Fibroblast of lung (primary cell): ENCODE results near the gene KLK15. TPM values are rescaled to one million over a fixed set of nuclear protein-coding genes. Genes with fewer than 3 reads are reported as not detected.

Experiments used
- DNase-seq, 2 donors: peaks; one replicate each; pipeline versions ENCODE4 v3.0.0 to v3.0.0-alpha.2; 2010; ENCODE audit warnings: low read depth in 2 of 2
- H2AFZ ChIP-seq: 2 replicates; pipeline ENCODE4 v1.5.1; 2012; ENCODE audit warnings: low read length, control low read depth, inconsistent platforms
- H3K27ac ChIP-seq: 2 replicates; pipeline ENCODE4 v1.5.1; 2011; ENCODE audit warnings: low read length, control low read depth; ENCODE audit not compliant: insufficient read depth
- H3K27me3 ChIP-seq: 2 replicates; pipeline ENCODE4 v1.5.1; 2011; ENCODE audit warnings: mild to moderate bottlenecking, low read length; ENCODE audit not compliant: control insufficient read depth, insufficient read depth
- H3K36me3 ChIP-seq: 2 replicates; pipeline ENCODE4 v1.5.1; 2011; ENCODE audit warnings: low read length; ENCODE audit not compliant: control insufficient read depth, insufficient read depth
- H3K4me1 ChIP-seq: 2 replicates; pipeline ENCODE4 v1.5.1; 2011; ENCODE audit warnings: low read length; ENCODE audit not compliant: control insufficient read depth, insufficient read depth; ENCODE audit errors: extremely low read depth
- H3K4me2 ChIP-seq: 2 replicates; pipeline ENCODE4 v1.5.1; 2011; ENCODE audit warnings: low read length, control low read depth; ENCODE audit not compliant: insufficient read depth; ENCODE audit errors: extremely low read depth
- H3K4me3 ChIP-seq, 4 experiments: fragments of 200-600 bp in 1 of 4; sonication (generic) in 1 of 4; replicated peaks in 1 of 4; 2 replicates each; pipeline ENCODE4 v1.5.1; 2011 to 2016; ENCODE audit warnings: low read length in 4 of 4, low read depth in 3 of 4, mild to moderate bottlenecking in 3 of 4, control low read depth in 2 of 4, inconsistent platforms in 1 of 4, mixed read lengths in 1 of 4; ENCODE audit not compliant: insufficient read depth in 1 of 4; ENCODE audit errors: control extremely low read depth in 1 of 4
- H3K79me2 ChIP-seq: 2 replicates; pipeline ENCODE4 v1.5.1; 2012; ENCODE audit warnings: mild to moderate bottlenecking, low read length, inconsistent platforms; ENCODE audit not compliant: control insufficient read depth, insufficient read depth
- H3K9ac ChIP-seq: 2 replicates; pipeline ENCODE4 v1.5.1; 2011; ENCODE audit warnings: mild to moderate bottlenecking, low read length, control low read depth; ENCODE audit not compliant: insufficient read depth
- H3K9me3 ChIP-seq: 2 replicates; pipeline ENCODE4 v1.5.1; 2012; ENCODE audit warnings: low read depth, low read length; ENCODE audit not compliant: control insufficient read depth, insufficient read depth
- H4K20me1 ChIP-seq: 2 replicates; pipeline ENCODE4 v1.5.1; 2011; ENCODE audit warnings: low read length; ENCODE audit not compliant: control insufficient read depth, insufficient read depth; ENCODE audit errors: extremely low read depth
- CTCF ChIP-seq, 2 donors: IDR thresholded peaks in 1 of 2; conservative IDR thresholded peaks in 1 of 2; 1 replicate in 1 of 2; 2 replicates in 1 of 2; pipeline ENCODE4 v1.5.1; 2011 to 2012; ENCODE audit warnings: low read length in 2 of 2, control low read depth in 1 of 2, inconsistent platforms in 1 of 2, low read depth in 1 of 2, mild to moderate bottlenecking in 1 of 2
- EZH2 ChIP-seq: IDR thresholded peaks from 2 replicates; pipeline ENCODE4 v1.5.1; 2012; ENCODE audit warnings: low read length, control low read depth, mild to moderate bottlenecking; ENCODE audit errors: missing control alignments
- polyA plus RNA-seq, 2 donors: library from polyadenylated mRNA; depleted of rRNA in 1 of 2; stranded (reverse) in 1 of 2; unstranded in 1 of 2; fragments of >200 nt; gene quantifications; 2 replicates each; pipeline ENCODE4 v1.2.1, GENCODE V29; 2011 to 2012; ENCODE audit warnings: missing spikeins in 1 of 2
- total RNA-seq: library from RNA; depleted of rRNA; stranded (reverse); fragments of >200 nt; gene quantifications from 2 replicates; pipeline ENCODE4 v1.2.1, GENCODE V29; 2014

The KLK15 gene
- total and polyA plus RNA-seq, 2 donors (not counting 1 experiment from before 2014, with no cell fraction given): not detected

GRCh38 chr19:50790922-50791467, 42.4 kb downstream of the KLK15 start:
- Histone ChIP-seq H3K27ac (no peak overlapping the region), H3K4me3 (no peak overlapping the region), H3K9ac (no peak overlapping the region), H4K20me1 (no peaks in the 10 kb centered on the region), H3K9me3 (no peaks in the 10 kb centered on the region), H3K79me2 (no peaks in the 10 kb centered on the region), H3K27me3 (no peaks in the 10 kb centered on the region), H3K4me2 (no peak overlapping the region), H2AFZ (no peak overlapping the region), H3K4me1 (no peaks in the 10 kb centered on the region), H3K36me3 (no peaks in the 10 kb centered on the region)
- peak in 1 of 2 donors; percentile 18 for DNase-seq
- TF ChIP-seq EZH2: no peak
- TF ChIP-seq CTCF (conservative IDR thresholded peaks at IDR 0.05 in 1 of 2, IDR thresholded peaks at IDR 0.05 in 1 of 2; ENCODE audit: low read depth in 1 of 2, low read length in 2 of 2): no peak

- H4K20me1 ChIP-seq: no peaks in the 10 kb centered on the region
- H3K4me1 ChIP-seq: no peaks in the 10 kb centered on the region
- H2AFZ ChIP-seq: no peak within 1 kb of the TSS
- TF ChIP-seq CTCF (conservative IDR thresholded peaks at IDR 0.05 in 1 of 2, IDR thresholded peaks at IDR 0.05 in 1 of 2; ENCODE audit: low read depth in 1 of 2, low read length in 2 of 2): no peak
- TF ChIP-seq EZH2: no peak
- no peak for DNase-seq
- H3K4me2 ChIP-seq: no peak within 1 kb of the TSS
- H3K9me3 ChIP-seq: no peaks in the 10 kb centered on the region
- H3K36me3 ChIP-seq: no peaks in the 10 kb centered on the region
- H3K9ac ChIP-seq: no peak within 1 kb of the TSS
- H3K79me2 ChIP-seq: no peaks in the 10 kb centered on the region
- H3K4me3 ChIP-seq: no peak within 1 kb of the TSS
- H3K27me3 ChIP-seq: no peaks in the 10 kb centered on the region
- H3K27ac ChIP-seq: no peak within 1 kb of the TSS
Measured at GRCh38 chr19:50790396-50790795, 43.0 kb downstream of the KLK15 start, which contains the start of gene ACP4. TSS of gene ACP4 (plus strand) at chr19:50790415. CDS start at chr19:50790415, 0 bp downstream.

- H3K4me2 ChIP-seq: no peak overlapping the region
- H2AFZ ChIP-seq: no peak overlapping the region
- no peak overlapping the region for H3K27ac ChIP-seq
- no peak for DNase-seq
- no peaks in the 10 kb centered on the region for H3K4me1 ChIP-seq
- no peaks in the 10 kb centered on the region for H3K9me3 ChIP-seq
- H4K20me1 ChIP-seq: no peaks in the 10 kb centered on the region
- TF ChIP-seq CTCF (conservative IDR thresholded peaks at IDR 0.05 in 1 of 2, IDR thresholded peaks at IDR 0.05 in 1 of 2; ENCODE audit: low read depth in 1 of 2, low read length in 2 of 2): no peak
- no peak for TF ChIP-seq EZH2
- no peaks in the 10 kb centered on the region for H3K79me2 ChIP-seq
- no peaks in the 10 kb centered on the region for H3K27me3 ChIP-seq
- H3K9ac ChIP-seq: no peak overlapping the region
- no peak overlapping the region for H3K4me3 ChIP-seq
- H3K36me3 ChIP-seq: no peaks in the 10 kb centered on the region
Measured at GRCh38 chr19:50785329-50785728, 48.0 kb downstream of the KLK15 start.
